ENCODE data around the gene SPATA24. TPM values are rescaled to one million over a fixed set of nuclear protein-coding genes. Genes with fewer than 3 reads are reported as not detected.

The SPATA24 gene
- total RNA-seq, 1 experiment from 2014 or later: 13.0 TPM

DNA sequence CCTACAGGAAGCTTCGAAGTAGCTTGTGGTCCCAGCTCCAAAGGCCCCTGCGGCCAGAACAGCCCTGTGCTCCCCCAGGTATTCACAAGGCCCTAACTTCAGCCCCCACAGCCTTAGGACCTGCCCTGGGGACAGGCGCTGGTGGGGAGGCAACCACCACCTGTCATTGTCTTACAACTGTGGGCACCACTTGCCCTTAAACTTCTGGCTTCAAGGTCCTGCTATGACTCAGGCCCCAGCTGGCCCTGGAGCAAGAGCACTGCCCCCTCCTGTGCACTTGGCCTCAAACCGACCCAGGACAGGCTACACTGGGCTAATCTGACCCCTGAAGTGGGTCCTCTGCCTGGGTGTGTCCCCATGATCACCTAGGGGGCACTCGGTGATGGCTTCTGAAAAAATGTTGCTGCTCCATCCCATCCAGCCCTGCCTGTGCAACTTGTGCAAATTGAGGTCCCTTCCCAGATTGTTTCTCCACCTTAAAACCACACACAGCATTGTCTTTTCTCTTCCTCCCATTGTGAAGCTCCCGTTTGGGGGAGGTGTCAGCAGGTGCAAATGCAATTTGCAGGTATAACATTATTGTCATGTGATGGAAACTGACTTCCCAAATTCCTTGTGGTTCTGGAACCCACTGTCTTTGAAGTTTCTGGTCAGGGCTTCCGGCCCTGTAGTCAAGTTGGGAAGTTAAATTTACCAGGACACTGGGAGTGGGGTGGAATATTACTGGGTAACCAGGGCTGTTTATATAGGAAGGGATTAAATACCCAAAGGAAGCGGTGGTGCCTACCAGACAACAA is 7.8 kb downstream of the SPATA24 start:
- H4K20me1 ChIP-seq (ENCODE audit: control insufficient read depth, insufficient read depth, insufficient read length): peaks cover 2% of the 10 kb centered on the region
- H3K4me1 Mint-ChIP-seq: peaks cover 19 to 33% of the 10 kb centered on the region in 2 experiments
- TF ChIP-seq, protein P1, sequence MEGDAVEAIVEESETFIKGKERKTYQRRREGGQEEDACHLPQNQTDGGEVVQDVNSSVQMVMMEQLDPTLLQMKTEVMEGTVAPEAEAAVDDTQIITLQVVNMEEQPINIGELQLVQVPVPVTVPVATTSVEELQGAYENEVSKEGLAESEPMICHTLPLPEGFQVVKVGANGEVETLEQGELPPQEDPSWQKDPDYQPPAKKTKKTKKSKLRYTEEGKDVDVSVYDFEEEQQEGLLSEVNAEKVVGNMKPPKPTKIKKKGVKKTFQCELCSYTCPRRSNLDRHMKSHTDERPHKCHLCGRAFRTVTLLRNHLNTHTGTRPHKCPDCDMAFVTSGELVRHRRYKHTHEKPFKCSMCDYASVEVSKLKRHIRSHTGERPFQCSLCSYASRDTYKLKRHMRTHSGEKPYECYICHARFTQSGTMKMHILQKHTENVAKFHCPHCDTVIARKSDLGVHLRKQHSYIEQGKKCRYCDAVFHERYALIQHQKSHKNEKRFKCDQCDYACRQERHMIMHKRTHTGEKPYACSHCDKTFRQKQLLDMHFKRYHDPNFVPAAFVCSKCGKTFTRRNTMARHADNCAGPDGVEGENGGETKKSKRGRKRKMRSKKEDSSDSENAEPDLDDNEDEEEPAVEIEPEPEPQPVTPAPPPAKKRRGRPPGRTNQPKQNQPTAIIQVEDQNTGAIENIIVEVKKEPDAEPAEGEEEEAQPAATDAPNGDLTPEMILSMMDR (conservative IDR thresholded peaks at IDR 0.05): no peak
- H3K23ac ChIP-seq (ENCODE audit: insufficient read length, low read depth, low read length): no peak overlapping the region
- no peak overlapping the region for H2BK15ac ChIP-seq (ENCODE audit: low read depth, low read length)
- peaks cover 22% of the 10 kb centered on the region for H3K23me2 ChIP-seq (ENCODE audit: insufficient read length, low read depth, low read length, poor library complexity, severe bottlenecking)
- H3K18ac ChIP-seq (ENCODE audit: insufficient read length, low read depth, low read length): no peak overlapping the region
- H3K4me3 Mint-ChIP-seq: no peak overlapping the region
- peak overlapping the region in 1 of 3 experiments; percentile 34; a peak in 1 of 7 replicates for H3K27ac Mint-ChIP-seq
- H3K27ac ChIP-seq (ENCODE audit: insufficient read length, low read depth, low read length): no peak overlapping the region
- H4K5ac ChIP-seq (ENCODE audit: insufficient read length, low read depth, low read length): no peak overlapping the region
- no peak overlapping the region for H3K4me2 ChIP-seq (ENCODE audit: insufficient read depth, insufficient read length, low read length)
- H3K9me3 ChIP-seq (ENCODE audit: control insufficient read depth, low read depth, low read length): no peaks in the 10 kb centered on the region
- no peak overlapping the region for H3K4ac ChIP-seq (ENCODE audit: low read depth, low read length)
- H2BK5ac ChIP-seq (ENCODE audit: insufficient read length, low read length): no peak overlapping the region
- no peaks in the 10 kb centered on the region for H3K9me3 Mint-ChIP-seq
- H4K8ac ChIP-seq (replicated peaks; ENCODE audit: insufficient read length, low read depth, low read length): no peak overlapping the region
- H2BK20ac ChIP-seq (ENCODE audit: low read depth, low read length, poor library complexity, severe bottlenecking): no peak overlapping the region
- no peak overlapping the region for H2BK120ac ChIP-seq (ENCODE audit: low read depth, low read length, poor library complexity, severe bottlenecking)
- peaks cover 31% of the 10 kb centered on the region for H3K27me3 Mint-ChIP-seq (ENCODE audit: low read depth)
- H3K79me1 ChIP-seq (ENCODE audit: insufficient read depth, low read depth, low read length, poor library complexity, severe bottlenecking): no peaks in the 10 kb centered on the region
- no peak overlapping the region for H3K9ac ChIP-seq (ENCODE audit: extremely low read depth, insufficient read length, low read length)
- no peak overlapping the region for H3T11ph ChIP-seq (ENCODE audit: low read length)
- H3K4me1 ChIP-seq (ENCODE audit: insufficient read depth, low read length): peaks cover 4% of the 10 kb centered on the region; the same call in 1 of the 2 replicates
- H3K27me3 ChIP-seq (ENCODE audit: insufficient read depth, low read length): peaks cover 8% of the 10 kb centered on the region
- H2AK5ac ChIP-seq (ENCODE audit: insufficient read length, low read length): no peak overlapping the region
- H2BK12ac ChIP-seq (ENCODE audit: insufficient read length, low read depth, low read length): no peak overlapping the region
- DNase-seq: no peak
- H3K36me3 Mint-ChIP-seq (ENCODE audit: insufficient read depth in 1 of 3, low read depth in 3 of 3): peaks cover 4 to 17% (median 10%) of the 10 kb centered on the region in 3 experiments
- H3K56ac ChIP-seq (ENCODE audit: insufficient read length, low read depth, low read length): no peak overlapping the region
- H3K14ac ChIP-seq (ENCODE audit: insufficient read depth, low read length): no peak overlapping the region
- H3K79me2 ChIP-seq (ENCODE audit: insufficient read depth, low read length): no peaks in the 10 kb centered on the region
- no CpG with 5 or more reads among the region's 8 CpGs for WGBS (ENCODE audit: extremely low coverage, insufficient read length, low lambda C conversion rate)
- no peak overlapping the region for H4K91ac ChIP-seq (ENCODE audit: insufficient read length, low read depth, low read length)
- no peak overlapping the region for H2AFZ ChIP-seq (ENCODE audit: low read length)
